A673 (cell line): ENCODE data around the gene KIAA1549.

Source experiments
- EZH2 ChIP-seq: fragments of 200-600 bp; sonication (generic); IDR thresholded peaks from 2 replicates; pipeline ENCODE4 v1.6.1; 2017; ENCODE audit warnings: borderline replicate concordance, low read depth, mild to moderate bottlenecking, mixed read lengths, antibody characterized with exemption, low read length; ENCODE audit not compliant: poor library complexity, severe bottlenecking
- TF ChIP-seq, protein P1 (sequence below): fragments of 300-800, 200-600 bp; sonication (generic); conservative IDR thresholded peaks from 2 replicates; pipeline ENCODE4 v1.5.1; 2017; ENCODE audit warnings: low read depth, mild to moderate bottlenecking, antibody characterized with exemption, low read length, moderate library complexity, mixed read lengths

DNA sequence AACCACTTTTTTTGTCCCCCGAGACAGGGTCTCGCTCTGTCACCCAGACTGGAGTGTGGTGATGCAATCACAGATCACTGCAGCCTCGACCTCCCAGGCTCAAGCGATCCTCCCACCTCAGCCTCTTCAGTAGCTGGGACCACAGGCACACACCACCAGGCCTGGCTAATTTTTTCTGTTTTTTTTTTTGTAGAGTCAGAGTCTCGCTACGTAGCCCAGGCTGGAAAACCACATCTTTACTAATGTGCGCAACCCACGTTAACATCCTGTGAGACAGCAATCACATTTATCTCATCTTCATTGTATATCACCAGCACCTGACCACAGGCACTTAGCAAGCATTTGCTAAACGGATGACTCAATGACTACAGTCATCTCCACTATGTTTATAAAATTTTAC, 105.4 kb downstream of the KIAA1549 start:
- TF ChIP-seq, protein P1, sequence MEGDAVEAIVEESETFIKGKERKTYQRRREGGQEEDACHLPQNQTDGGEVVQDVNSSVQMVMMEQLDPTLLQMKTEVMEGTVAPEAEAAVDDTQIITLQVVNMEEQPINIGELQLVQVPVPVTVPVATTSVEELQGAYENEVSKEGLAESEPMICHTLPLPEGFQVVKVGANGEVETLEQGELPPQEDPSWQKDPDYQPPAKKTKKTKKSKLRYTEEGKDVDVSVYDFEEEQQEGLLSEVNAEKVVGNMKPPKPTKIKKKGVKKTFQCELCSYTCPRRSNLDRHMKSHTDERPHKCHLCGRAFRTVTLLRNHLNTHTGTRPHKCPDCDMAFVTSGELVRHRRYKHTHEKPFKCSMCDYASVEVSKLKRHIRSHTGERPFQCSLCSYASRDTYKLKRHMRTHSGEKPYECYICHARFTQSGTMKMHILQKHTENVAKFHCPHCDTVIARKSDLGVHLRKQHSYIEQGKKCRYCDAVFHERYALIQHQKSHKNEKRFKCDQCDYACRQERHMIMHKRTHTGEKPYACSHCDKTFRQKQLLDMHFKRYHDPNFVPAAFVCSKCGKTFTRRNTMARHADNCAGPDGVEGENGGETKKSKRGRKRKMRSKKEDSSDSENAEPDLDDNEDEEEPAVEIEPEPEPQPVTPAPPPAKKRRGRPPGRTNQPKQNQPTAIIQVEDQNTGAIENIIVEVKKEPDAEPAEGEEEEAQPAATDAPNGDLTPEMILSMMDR: no peak
- no peak for TF ChIP-seq EZH2
